OCI-LY1 (cell line): ENCODE data around the gene CLDN4.

Experiments
- H2AFZ ChIP-seq: fragments of 200-600 bp; sonication (generic), shearing (Covaris generic); 2 replicates; pipeline ENCODE4 v1.6.0; 2014; ENCODE audit warnings: antibody characterized with exemption, mild to moderate bottlenecking, low read length
- H3F3A ChIP-seq: fragments of 200-600 bp; sonication (generic), shearing (Covaris generic); 2 replicates; pipeline ENCODE4 v1.6.0; 2014; ENCODE audit warnings: mild to moderate bottlenecking, antibody characterized with exemption, low read length, moderate library complexity; ENCODE audit not compliant: insufficient read depth
- H3K27ac ChIP-seq: fragments of 200-600 bp; sonication (generic); 2 replicates; pipeline ENCODE4 v1.5.1; 2014; ENCODE audit warnings: low read length, mixed run types, mild to moderate bottlenecking, low read depth; ENCODE audit not compliant: poor library complexity, severe bottlenecking
- H3K27me3 ChIP-seq: fragments of 200-600 bp; sonication (generic); 2 replicates; pipeline ENCODE4 v1.6.0; 2014; ENCODE audit warnings: antibody characterized with exemption, mild to moderate bottlenecking, low read length, moderate library complexity; ENCODE audit not compliant: insufficient read depth
- H3K36me3 ChIP-seq: fragments of 200-600 bp; sonication (generic); 2 replicates; pipeline ENCODE4 v1.6.1; 2014; ENCODE audit warnings: mild to moderate bottlenecking, antibody characterized with exemption, low read length, moderate library complexity, mixed read lengths; ENCODE audit not compliant: insufficient read depth
- H3K4me1 ChIP-seq: fragments of 200-600 bp; sonication (generic); 2 replicates; pipeline ENCODE4 v1.5.1; 2014; ENCODE audit warnings: mild to moderate bottlenecking, low read length, moderate library complexity; ENCODE audit not compliant: insufficient read depth, severe bottlenecking
- H3K4me2 ChIP-seq: fragments of 200-600 bp; sonication (generic), shearing (Covaris generic); 2 replicates; pipeline ENCODE4 v1.6.1; 2014; ENCODE audit warnings: low read length
- H3K4me3 ChIP-seq: fragments of 200-600 bp; sonication (generic); 2 replicates; pipeline ENCODE4 v1.5.1; 2014; ENCODE audit warnings: low read length, low read depth, mild to moderate bottlenecking, mixed read lengths; ENCODE audit not compliant: poor library complexity, severe bottlenecking
- H3K79me2 ChIP-seq: fragments of 200-600 bp; shearing (Covaris generic); 2 replicates; pipeline ENCODE4 v1.6.1; 2016; ENCODE audit warnings: mixed run types, low read length, mixed read lengths; ENCODE audit not compliant: insufficient read depth
- H3K9ac ChIP-seq: fragments of 200-600 bp; sonication (generic), shearing (Covaris generic); 2 replicates; pipeline ENCODE4 v1.6.1; 2014; ENCODE audit warnings: mild to moderate bottlenecking, low read length, mixed read lengths
- H3K9me2 ChIP-seq: fragments of 200-600 bp; sonication (generic), shearing (Covaris generic); 2 replicates; pipeline ENCODE4 v1.6.1; 2014; ENCODE audit warnings: low read depth, mild to moderate bottlenecking, low read length, mixed read lengths
- H3K9me3 ChIP-seq: fragments of 200-600 bp; shearing (Covaris generic); 2 replicates; pipeline ENCODE4 v1.6.1; 2014; ENCODE audit warnings: low read length, mixed read lengths
- H4K20me1 ChIP-seq: fragments of 200-600 bp; sonication (generic), shearing (Covaris generic); 2 replicates; pipeline ENCODE4 v1.6.0; 2016; ENCODE audit warnings: mild to moderate bottlenecking, low read length; ENCODE audit not compliant: insufficient read depth
- EZH2 ChIP-seq: fragments of 200-600 bp; sonication (generic), shearing (Covaris generic); IDR thresholded peaks from 2 replicates; pipeline ENCODE4 v1.8.0; 2017; ENCODE audit warnings: borderline replicate concordance, mixed run types, mild to moderate bottlenecking, antibody characterized with exemption, low read length, moderate library complexity, mixed read lengths
- TF ChIP-seq, protein P1 (sequence below): fragments of 200-600 bp; sonication (generic), shearing (Covaris generic); IDR thresholded peaks from 2 replicates; pipeline ENCODE4 v1.5.1; 2017; ENCODE audit warnings: mild to moderate bottlenecking, antibody characterized with exemption, low read length, moderate library complexity, mixed read lengths

The CLDN4 gene

DNA sequence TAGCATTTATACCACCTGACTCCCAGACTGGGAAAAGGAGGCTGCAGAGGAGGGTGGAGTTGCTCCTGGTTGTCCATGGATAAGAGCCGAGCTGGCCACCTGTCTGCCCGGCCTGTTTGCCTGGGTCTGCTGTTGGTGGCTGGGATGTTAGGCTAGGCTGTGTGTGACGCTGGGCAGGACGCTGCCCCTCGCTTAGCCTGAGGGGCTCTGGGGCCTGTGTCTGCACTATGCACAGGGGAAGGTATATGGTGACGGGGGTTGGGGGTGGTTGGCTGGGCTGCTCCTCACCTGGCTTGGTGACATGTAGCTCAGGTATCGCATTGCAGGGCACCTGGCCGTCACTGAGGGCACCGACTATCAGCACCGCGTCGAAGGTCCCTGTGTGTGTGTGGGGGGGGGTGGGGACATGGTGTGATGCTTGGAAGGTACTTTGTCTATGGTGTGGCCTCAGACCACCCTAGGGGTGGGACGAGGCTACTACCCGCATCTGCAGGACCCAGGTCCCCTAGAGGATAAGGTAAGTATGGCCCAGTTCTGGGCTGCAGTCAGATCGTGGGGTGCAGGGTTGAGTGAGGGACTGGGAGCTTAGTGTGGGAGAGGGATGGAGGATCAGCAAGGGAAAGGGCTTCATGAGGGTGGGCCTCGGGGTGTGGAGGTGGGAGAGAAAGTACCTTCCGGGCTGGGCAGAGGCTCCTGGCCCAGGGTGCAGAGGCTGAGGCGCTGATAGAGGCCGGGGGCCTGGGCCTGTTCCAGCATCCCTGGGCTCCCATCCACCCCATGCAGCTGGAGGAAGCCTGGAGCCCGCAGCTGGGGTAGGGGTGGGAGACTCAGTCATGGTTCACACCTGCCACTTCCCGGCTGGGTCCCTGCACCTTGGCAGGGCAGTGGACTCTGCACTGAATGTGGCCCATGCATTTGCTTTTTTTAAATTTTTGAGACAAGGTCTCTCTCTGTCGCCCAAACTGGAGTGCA, 9.2 kb downstream of the CLDN4 start:
- H3K79me2 ChIP-seq, result no peaks in the 10 kb centered on the region
- H3K27ac ChIP-seq, result no peak overlapping the region
- no peaks in the 10 kb centered on the region for H3K9me3 ChIP-seq
- no peak overlapping the region for H3K9ac ChIP-seq
- H3K9me2 ChIP-seq, result no peaks in the 10 kb centered on the region
- no peak overlapping the region for H3K4me3 ChIP-seq
- H2AFZ ChIP-seq, result no peak overlapping the region
- H3F3A ChIP-seq, result no peaks in the 10 kb centered on the region
- TF ChIP-seq, protein P1, sequence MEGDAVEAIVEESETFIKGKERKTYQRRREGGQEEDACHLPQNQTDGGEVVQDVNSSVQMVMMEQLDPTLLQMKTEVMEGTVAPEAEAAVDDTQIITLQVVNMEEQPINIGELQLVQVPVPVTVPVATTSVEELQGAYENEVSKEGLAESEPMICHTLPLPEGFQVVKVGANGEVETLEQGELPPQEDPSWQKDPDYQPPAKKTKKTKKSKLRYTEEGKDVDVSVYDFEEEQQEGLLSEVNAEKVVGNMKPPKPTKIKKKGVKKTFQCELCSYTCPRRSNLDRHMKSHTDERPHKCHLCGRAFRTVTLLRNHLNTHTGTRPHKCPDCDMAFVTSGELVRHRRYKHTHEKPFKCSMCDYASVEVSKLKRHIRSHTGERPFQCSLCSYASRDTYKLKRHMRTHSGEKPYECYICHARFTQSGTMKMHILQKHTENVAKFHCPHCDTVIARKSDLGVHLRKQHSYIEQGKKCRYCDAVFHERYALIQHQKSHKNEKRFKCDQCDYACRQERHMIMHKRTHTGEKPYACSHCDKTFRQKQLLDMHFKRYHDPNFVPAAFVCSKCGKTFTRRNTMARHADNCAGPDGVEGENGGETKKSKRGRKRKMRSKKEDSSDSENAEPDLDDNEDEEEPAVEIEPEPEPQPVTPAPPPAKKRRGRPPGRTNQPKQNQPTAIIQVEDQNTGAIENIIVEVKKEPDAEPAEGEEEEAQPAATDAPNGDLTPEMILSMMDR, result no peak
- no peak for TF ChIP-seq EZH2
- no peak overlapping the region for H3K4me2 ChIP-seq
- H3K27me3 ChIP-seq, result peaks cover 11% of the 10 kb centered on the region; the same call in 1 of the 2 replicates
- H3K4me1 ChIP-seq, result no peaks in the 10 kb centered on the region
- no peaks in the 10 kb centered on the region for H3K36me3 ChIP-seq
- H4K20me1 ChIP-seq, result no peaks in the 10 kb centered on the region

DNA sequence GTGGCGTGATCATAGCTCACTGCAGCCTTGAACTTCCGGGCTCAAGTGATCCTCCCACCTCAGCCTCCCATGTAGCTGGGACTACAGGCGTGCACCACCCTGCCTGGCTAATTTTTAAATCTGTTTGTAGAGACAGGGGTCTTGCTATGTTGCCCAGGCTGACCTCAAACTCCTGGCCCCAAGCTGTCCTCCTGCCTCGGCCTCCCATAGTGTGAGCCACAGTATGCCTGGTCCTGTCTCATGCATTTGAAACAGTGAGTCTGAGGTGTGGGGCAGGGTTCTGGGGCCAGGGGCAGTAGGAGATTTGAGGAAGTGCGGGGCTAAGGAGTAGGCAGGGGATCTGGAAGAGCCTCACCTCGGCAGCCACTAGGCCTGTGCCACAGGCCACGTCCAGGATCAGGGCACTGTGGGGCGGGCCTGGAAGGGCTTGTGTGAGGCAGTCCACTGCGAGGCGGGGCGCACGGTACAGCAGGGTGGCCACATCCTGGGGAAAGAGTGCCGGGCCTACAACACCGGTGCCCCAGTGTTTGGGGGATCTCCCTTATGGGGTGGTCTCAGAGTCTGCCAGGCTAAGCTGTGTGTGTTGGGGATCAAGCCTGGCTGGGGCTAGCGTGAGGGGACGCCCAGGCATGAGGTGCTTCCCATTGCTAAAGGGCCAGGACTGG, 10.1 kb downstream of the CLDN4 start:
- H3K27ac ChIP-seq, result no peak overlapping the region
- H2AFZ ChIP-seq, result no peak overlapping the region
- H3K36me3 ChIP-seq, result no peaks in the 10 kb centered on the region
- no peaks in the 10 kb centered on the region for H3K9me2 ChIP-seq
- H3K4me3 ChIP-seq, result no peak overlapping the region
- H3K9ac ChIP-seq, result no peak overlapping the region
- H3K4me2 ChIP-seq, result no peak overlapping the region
- no peaks in the 10 kb centered on the region for H4K20me1 ChIP-seq
- H3K27me3 ChIP-seq, result peaks cover 12% of the 10 kb centered on the region; the same call in 1 of the 2 replicates
- no peaks in the 10 kb centered on the region for H3F3A ChIP-seq
- H3K79me2 ChIP-seq, result no peaks in the 10 kb centered on the region
- TF ChIP-seq, protein P1, result no peak
- TF ChIP-seq EZH2, result no peak
- H3K9me3 ChIP-seq, result no peaks in the 10 kb centered on the region
- H3K4me1 ChIP-seq, result no peaks in the 10 kb centered on the region

GRCh38 chr7:73841689-73842066, 10.9 kb downstream of the CLDN4 start:
- TF ChIP-seq, protein P1, result no peak
- no peak for TF ChIP-seq EZH2
- Histone ChIP-seq H3K36me3 (no peaks in the 10 kb centered on the region), H4K20me1 (no peaks in the 10 kb centered on the region), H3K9ac (no peak overlapping the region), H3K4me1 (no peaks in the 10 kb centered on the region), H3F3A (no peaks in the 10 kb centered on the region), H3K79me2 (no peaks in the 10 kb centered on the region), H3K27ac (no peak overlapping the region), H2AFZ (no peak overlapping the region), H3K4me3 (no peak overlapping the region), H3K27me3 (peaks cover 12% of the 10 kb centered on the region; the same call in 1 of the 2 replicates), H3K9me2 (no peaks in the 10 kb centered on the region), H3K9me3 (no peaks in the 10 kb centered on the region), H3K4me2 (no peak overlapping the region)
